Measurements from ENCODE around the gene MBD6.
"Not testable (repeated sequence)": the region's sequence is repeated elsewhere in the genome, so short reads cannot be mapped to it uniquely, and the experiment has no call there.

- TF ChIP-seq POLR2A (IDR thresholded peaks at IDR 0.05; ENCODE audit: low read length); GATA1 (IDR thresholded peaks at IDR 0.05; ENCODE audit: low read depth, low read length): not testable (repeated sequence)
Measured at GRCh38 chr12:57570438-57570837, 47.8 kb downstream of the MBD6 start.
